HG03060 (cell line): ENCODE results near the gene ZNF648.
"Not testable (repeated sequence)": the region's sequence is repeated elsewhere in the genome, so short reads cannot be mapped to it uniquely, and the experiment has no call there.

Experiments used
- ATAC-seq: cut with Tn5 transposase; IDR thresholded peaks from one replicate; pipeline ENCODE4 v1.9.1; 2021; ENCODE audit warnings: low read depth, moderate number of reproducible peaks; ENCODE audit not compliant: unreplicated experiment

The ZNF648 gene, protein sequence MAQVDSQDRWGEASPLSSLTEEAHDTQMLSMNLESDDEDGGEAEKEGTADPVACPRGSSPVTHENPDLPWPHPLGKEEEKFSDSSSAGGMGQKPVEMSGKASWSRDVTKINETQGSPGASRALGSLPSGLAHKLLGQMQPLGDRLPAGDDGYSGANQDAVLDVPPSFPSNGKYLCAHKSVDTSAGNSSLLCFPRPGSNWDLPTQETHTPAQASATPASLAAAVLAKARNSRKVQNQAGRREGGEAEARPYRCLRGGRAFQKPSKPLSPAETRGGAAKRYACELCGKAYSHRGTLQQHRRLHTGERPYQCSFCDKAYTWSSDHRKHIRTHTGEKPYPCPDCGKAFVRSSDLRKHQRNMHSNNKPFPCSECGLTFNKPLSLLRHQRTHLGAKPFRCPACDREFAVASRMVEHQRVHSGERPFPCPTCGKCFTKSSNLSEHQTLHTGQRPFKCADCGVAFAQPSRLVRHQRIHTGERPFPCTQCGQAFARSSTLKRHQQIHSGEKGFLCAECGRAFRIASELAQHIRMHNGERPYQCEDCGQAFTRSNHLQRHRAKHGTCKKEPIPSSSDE

DNA sequence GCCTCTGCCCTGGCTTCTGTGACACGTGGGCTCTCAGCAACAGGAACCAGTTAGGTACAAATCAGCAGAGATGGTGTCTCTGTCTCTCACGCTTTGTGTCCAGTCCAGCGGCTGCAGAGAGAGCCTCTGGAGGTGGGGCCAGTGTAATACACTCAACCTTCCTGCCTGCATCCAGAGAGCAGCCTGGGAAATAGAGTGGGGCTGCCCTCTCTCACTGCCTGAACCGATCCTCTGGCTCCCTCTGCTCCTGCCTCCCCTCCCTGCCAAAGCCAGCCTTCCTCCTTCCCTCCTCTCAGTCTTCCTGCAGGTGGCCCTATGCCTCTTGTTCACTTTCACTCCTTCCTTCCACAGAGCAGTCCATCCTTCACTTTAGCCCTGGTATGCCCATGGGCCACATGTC is at the start of gene ZNF648:
TSS of gene ZNF648 (minus strand) at position 119 of the 400 bp plus-strand sequence. CDS start 3,702 bp downstream, outside the sequence.
- no peak for ATAC-seq

- no peak for ATAC-seq
These were observed 49.1 kb upstream of the ZNF648 start for GRCh38 chr1:182110635-182111034.

GRCh38 chr1:182109771-182110170 is 48.3 kb upstream of the ZNF648 start:
- no peak for ATAC-seq

DNA sequence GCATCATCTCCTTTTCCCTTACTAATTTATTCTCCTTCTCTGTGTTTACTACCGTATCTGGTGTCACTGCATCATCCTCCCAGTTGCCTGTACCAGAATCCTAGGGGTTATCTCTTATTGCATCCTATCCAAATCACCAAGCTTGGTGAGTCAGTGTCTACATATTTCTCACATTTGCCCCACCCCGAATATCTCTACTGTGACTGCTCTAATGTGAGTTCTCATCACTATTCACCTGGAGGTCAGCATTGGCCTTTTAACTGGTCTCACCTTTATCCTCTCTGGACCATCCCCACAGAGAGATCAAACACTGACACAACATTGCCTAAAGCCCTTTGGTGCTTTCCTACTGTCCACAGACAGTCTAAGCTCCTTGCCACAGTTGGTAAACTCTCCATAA is 45.7 kb upstream of the ZNF648 start:
- ATAC-seq, result no peak

- no peak for ATAC-seq
These were observed 40.5 kb upstream of the ZNF648 start for GRCh38 chr1:182102043-182102416.

GRCh38 chr1:182101415-182102042 is 40.0 kb upstream of the ZNF648 start:
- no peak for ATAC-seq

GRCh38 chr1:182098301-182098700 is 36.8 kb upstream of the ZNF648 start:
- ATAC-seq, result no peak

DNA sequence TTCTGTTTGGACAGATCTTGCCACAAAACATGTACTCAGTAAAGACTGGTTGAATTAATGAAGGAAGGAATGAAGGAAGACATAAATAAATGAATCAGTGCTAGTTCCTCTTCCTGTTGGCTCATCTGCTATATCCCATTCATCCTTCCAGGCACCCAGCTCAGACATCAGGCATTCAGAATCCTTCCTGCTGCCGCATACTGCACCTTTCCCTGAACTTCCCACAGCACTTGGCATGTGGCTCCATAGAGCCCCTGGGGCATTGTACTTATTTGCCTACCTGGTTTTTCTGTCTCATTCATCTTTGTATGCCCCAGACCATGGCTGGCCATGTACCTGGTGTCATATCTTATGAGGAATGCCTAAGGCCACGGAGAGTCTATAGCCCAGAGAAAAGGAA is 34.4 kb upstream of the ZNF648 start:
- no peak for ATAC-seq

- ATAC-seq, result not testable (repeated sequence)
These were observed 33.0 kb upstream of the ZNF648 start for GRCh38 chr1:182094514-182095005.

DNA sequence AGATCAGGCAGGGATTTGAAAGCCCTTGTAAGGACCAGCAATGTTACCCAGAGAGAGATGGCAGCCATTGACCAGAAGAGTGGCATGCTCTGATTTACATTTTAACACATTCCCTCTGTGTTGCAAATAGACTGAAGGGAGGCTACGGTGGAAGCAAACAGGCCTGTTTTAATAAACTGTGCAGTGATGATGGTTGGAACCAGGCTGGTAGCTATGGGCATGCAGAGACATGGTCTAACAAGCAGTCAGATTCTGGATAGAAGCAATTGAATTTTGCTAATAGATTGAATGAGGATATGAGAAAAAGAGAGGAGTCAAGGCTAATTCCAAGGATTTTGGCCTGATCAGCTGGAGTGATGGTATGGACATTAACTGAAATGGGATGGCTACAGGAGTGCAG is 32.3 kb upstream of the ZNF648 start:
- no peak for ATAC-seq

GRCh38 chr1:182092336-182092735 is 30.8 kb upstream of the ZNF648 start:
- ATAC-seq, result no peak

- no peak for ATAC-seq
These were observed 29.6 kb upstream of the ZNF648 start for GRCh38 chr1:182091083-182091482.

DNA sequence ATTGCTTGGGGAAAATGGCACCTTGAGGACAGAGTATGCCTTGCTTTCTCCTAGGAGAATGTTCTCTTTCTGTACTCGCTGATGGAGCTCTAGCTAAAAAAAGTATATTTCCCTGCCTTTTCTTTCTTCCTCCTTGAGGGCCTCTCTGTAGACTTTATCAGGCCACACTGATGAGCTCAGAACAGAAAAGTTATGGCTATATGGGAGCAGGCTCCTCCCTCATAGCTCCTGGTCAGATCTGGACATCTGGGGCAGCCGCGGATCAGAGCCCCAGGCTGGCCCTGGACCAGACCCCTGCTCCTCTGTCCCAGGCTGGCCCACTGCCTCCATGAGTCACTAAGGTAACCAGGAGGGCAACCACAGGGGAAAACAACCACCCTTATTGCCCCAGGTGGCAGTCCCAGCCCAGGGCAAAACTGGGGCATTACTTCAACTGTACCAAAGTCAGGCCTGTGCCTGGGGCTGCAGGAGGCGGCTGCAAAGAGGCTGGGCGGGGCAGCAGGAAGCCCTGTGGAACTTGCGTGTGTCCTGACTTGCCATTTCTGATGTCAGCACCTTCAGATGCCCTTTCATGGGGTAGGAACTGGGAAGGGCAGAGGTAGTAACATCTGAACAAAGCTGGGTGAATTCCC is 26.3 kb upstream of the ZNF648 start:
- no peak for ATAC-seq

GRCh38 chr1:182087304-182087703 is 25.8 kb upstream of the ZNF648 start:
- no peak for ATAC-seq

DNA sequence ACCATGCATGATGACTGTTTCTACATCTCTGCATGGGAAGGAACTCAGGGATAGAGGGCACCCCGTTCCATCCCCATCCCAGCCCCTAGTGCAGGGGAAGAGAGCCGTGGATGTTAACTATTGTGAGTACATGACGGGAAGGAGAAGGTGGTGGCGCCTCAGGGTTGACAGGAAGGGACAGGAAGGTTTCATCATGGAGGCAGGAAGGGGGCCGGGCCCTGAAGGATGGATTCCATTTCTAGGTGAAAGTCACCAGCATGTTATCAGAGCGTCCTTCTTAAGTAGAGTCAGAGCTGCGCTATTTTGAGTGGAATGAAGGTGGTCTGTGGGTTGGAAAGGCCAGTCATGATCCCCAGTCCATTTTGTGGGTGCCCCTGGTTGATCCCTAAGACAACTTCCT is 25.1 kb upstream of the ZNF648 start:
- ATAC-seq, result no peak

DNA sequence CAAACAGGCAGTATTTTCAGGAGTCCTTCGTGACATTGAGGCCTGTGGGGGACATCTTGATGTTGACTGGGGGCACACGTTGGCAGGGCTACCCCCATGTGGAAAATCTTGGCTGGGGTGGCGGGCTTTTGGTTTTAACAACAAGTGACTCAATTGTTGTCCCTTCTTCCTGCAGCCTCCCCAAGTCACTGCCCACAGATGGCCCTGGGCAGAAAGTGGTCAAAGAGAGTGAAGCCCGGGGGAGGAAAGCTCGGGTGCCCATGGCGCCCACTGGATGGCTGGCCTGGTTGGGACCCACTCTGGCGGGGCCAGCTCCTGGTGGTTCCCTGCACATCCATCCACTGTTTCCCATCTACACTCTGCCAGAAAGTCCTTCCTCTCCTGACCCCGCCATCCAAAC is 24.6 kb upstream of the ZNF648 start:
- ATAC-seq, result no peak

GRCh38 chr1:182085726-182086125 is 24.2 kb upstream of the ZNF648 start:
- no peak for ATAC-seq

DNA sequence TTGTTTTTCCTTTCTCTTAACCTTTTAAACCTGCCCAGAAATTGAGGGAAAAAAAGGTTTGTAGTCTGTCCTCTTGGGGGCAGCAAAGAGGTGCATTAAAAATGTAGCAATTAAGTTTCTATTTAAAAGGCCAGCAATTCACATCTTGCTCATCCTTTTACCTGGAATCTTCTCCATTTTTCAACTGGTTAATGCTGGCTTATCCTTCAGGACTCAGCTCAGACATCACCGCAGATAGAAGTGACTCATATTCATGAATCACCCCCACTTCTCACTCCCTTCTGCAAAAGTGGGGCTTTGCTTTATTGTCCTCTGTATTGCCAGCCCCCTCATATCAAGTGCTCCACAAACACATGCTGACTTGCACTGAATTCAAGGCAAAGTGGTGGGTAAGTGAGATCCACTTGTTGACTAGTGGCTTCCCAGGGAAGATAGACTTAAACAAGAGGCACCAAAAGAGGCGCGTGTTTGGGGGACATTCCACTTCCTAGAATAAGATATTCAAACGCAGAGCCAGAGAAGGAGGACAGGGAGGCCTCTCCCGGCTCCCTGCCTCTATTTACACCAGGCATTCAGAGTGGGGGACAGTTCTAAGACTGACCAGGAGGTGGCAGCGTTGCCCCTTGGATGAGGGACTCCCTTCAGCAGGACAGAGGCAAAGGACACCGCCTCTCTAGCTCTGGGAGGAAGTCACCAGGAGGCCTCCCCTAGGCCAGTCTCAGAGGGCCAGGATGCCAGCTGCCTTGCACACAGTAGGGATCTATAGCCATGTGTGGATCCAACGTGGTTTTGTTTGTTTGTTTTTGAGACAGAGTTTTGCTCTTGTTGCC is 23.2 kb upstream of the ZNF648 start:
- no peak for ATAC-seq

- ATAC-seq, result no peak
These were observed 22.5 kb upstream of the ZNF648 start for GRCh38 chr1:182083851-182084486.
